Measurements from ENCODE around the gene NLN.
"Not testable (repeated sequence)": the region's sequence is repeated elsewhere in the genome, so short reads cannot be mapped to it uniquely, and the experiment has no call there.

NLN gene

DNA sequence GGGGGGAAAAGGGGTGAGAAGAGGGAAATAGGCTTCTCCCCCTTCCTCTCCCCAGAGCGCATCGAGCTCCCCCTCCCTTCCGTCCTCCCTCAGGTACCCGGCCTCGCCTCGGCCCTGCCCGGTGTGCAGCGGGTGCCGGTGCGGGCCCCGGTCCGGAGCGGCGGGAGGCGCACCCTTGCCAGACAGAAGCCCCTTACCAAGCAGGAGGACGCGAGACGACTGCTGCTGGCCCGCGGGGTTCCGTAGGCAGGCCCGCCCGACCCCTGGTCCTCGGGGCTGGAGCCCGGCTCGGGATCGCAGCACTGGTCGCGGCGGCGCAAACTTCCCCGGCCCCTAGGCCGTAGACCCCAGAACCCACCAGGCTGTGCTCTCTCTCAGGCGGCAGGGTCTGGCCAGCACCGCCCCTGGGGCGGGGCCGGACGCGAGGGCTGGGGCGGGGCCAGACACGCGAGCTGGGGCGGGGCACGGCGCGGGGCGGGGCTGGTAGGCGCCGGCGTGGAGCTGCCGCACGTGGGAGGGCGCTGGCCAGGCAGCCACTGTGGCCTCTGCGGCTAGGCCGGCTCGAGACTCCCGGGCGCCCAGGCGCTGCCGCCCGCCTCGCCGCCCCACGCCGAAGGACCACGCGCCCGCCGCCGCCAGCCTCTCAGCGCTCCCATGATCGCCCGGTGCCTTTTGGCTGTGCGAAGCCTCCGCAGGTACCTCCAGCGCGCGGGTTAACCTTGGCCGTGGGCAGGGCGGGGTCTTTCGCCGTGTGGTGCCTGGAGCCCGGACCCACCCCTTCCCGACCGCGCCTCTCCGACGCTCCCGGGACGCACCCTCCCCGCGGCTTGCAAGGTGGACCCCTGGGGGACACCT lies at the start of gene NLN, which contains the start of gene SGTB:
NLN (plus strand) TSS at position 486 of the 855 bp plus-strand sequence; CDS start at position 655, 169 bp downstream.
SGTB (minus strand) TSS at position 390 of the 855 bp plus-strand sequence. CDS start 1,302 bp downstream, outside the sequence.
- peak; percentile 80 to 87 for DNase-seq

DNA sequence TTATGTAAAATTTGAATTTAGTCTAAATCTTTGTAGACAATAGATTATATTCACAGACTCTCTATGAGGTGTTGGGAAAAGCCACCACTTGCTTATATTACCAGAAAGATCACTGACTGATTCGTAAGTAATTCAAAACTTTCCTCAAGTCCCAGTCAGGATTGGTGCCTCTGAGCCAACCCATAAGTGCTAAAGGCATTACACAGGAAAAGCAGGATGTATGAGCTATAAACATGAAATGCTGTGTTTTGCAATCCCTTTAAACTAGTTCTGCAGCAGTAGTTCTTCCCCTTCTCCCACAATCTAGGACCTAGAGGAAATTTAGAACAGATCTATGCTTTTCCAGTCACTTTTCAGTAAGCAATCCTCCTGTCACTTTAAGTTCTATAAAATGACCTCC lies 49.2 kb upstream of the NLN start:
- DNase-seq: no peak

- DNase-seq: no peak
These were observed 47.3 kb upstream of the NLN start for GRCh38 chr5:65674749-65675148.

GRCh38 chr5:65676056-65676455 lies 45.9 kb upstream of the NLN start:
- not testable (repeated sequence) for DNase-seq

- DNase-seq: no peak
These were observed 39.9 kb upstream of the NLN start for GRCh38 chr5:65682148-65682547.

- DNase-seq: no peak
These were observed 28.9 kb upstream of the NLN start for GRCh38 chr5:65693121-65693520.

- DNase-seq: no peak
These were observed 26.7 kb upstream of the NLN start for GRCh38 chr5:65695162-65695755.

GRCh38 chr5:65695896-65696295 lies 26.1 kb upstream of the NLN start:
- DNase-seq: no peak

DNA sequence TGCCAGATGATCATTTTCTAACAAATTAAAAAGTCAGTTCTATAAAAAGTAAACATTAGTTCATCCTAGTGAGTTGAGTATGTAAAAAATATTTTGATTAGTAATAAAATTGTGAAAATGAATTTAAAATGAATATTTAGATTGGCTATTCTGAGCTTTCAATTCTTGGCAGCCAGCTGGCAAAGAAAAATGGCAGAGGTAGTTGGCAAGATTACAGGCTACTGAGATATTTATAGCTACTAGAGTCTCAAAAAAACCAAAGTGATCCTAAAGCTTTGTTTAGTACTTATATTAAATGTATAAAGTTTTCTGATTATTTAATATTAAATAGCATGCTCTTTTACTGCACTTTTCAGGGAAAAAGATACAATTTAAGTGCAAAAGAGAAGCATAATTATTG lies 25.1 kb upstream of the NLN start:
- no peak for DNase-seq

GRCh38 chr5:65699338-65699737 lies 22.7 kb upstream of the NLN start:
- no peak for DNase-seq

- DNase-seq: no peak
These were observed 20.0 kb upstream of the NLN start for GRCh38 chr5:65702036-65702435.

DNA sequence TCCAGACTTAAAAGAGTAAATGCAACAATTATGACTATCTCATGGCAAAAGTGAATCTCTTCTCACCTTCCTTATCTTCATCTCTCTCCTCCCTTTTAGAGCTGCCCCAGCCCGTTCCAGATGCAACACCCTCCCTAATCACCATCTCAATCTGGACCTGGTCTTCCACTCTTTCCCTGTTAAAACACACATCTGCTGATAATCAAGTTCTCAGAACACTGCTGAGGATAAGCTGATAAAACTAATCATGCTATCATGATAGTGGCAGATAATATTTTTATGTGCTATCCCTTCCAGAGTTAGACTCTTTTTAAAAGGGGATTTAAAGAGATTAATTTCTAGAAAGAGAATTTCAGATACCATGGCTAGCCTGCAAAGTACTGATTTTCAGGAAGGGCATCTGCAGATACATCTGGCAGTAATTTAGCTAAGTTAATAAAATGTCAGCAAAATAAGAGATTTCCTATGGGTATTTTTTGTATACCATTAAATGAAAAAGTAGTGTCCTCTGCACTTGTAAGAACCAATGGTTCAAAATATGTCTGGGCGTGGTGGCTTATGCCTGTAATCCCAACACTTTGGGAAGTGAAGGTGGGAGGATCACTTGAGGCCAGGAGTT lies 17.3 kb upstream of the NLN start:
- no peak for DNase-seq

- DNase-seq: no peak
These were observed 14.3 kb upstream of the NLN start for GRCh38 chr5:65707663-65708062.

DNA sequence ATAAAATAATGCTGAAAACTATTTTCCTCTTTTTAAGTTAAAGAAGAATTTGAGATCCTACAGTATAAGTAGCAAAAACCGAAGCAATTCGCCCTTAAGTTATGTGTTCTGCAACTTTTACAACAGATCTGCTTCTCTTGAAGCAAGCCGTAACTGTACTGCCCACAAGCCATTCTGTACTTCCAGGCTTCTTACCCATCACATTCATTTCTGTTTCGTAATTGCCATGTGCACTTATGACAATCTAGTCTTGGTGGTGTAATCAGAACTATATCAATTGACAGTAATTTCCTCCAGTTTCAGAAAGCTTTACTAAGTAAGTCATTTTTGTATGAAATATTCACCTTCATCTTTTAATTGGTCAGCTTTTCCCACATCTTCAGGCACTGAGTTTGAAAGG lies 13.9 kb upstream of the NLN start:
- DNase-seq: no peak

GRCh38 chr5:65718576-65719310 lies 3.3 kb upstream of the NLN start:
- DNase-seq: no peak

DNA sequence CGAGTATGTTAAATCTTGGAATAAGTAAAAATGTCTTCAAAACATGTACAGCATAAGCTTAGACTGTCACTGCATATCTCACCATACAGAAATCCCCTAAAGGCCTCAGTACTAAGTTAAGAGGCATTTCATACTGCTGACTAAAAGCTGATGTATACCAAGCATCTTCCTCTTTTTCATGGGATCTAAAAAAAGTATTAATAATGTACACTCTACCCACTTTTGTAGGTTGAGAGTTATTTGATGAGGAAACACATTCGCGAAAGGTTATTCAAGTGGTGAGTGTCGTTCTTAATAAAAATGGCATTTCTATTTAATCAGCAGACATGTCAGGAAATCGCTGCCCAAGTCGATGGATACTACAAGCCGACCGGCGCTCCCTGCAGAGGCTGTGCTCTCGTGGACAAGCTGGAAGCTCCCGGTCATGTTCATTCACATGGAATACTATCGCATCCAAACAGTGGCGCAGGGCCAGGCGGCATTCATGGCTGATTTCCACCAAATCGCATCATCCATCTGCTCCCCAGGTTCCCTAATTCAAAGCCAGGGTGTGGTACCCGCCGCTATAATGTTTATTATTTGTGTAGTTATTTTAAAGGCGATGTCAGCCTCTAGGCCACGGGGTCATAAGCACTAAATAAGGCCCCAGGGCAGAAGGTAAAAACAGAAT lies 820 bp upstream of the NLN start:
- peak in 1 of 2 donors; percentile 46 for DNase-seq

- no peak for DNase-seq
These were observed 784 bp downstream of the NLN start for GRCh38 chr5:65722575-65723403.

GRCh38 chr5:65727491-65728156 lies 5.6 kb downstream of the NLN start:
- no peak for DNase-seq

GRCh38 chr5:65728218-65728617 lies 6.2 kb downstream of the NLN start:
- no peak for DNase-seq

DNA sequence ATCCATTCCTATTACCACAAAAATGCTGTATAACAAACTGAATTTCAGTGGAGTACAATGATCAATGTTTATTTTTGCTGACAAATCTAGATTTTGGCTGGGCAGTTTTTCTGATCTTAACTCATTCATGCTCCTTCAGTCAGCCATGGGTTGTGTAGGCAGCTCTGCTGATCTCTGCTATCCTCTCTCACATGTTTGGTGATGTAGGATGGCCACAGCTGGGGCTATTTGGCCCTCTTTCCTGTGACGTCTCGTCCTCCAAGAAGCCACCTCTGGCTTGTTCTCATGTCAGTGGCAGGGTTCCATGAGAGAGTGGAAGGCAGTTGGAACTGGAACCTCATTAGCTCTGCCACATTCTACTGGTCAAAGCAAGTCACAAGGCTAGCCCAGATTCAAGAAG lies 8.9 kb downstream of the NLN start:
- DNase-seq: no peak

DNA sequence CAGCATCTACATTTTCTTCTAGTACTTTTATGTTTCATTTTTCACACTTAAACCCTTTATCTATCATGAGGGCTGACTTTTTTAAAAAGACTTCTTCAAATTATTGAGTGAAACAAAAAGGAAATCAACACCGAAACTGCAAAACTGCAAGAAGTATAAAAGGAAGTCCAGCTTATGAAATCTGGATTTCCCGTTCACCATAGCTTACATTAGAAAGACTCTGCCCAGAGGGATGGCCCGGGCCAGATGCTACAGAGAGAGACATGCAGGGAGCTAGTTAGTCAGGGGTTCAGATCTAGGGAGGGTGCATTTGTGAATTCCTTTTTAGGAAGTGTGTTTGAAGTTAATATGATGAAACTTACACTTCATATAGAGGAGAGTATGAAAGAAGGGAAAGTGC lies 10.0 kb downstream of the NLN start:
- DNase-seq: peak in 1 of 2 donors; percentile 18
